WI38 (cell line): Measurements from ENCODE around the gene HSP90AB1.
A peak's percentile ranks its signal among the peaks of the same experiment; 100 is the strongest.

Experiments
- H3K4me3 ChIP-seq: 2 replicates; pipeline ENCODE4 v1.5.1; 2011; ENCODE audit warnings: low read depth, mild to moderate bottlenecking, control low read depth, low read length
- TF ChIP-seq, protein P1 (sequence below): IDR thresholded peaks from 2 replicates; pipeline ENCODE4 v1.5.1; 2012; ENCODE audit warnings: low read depth, mild to moderate bottlenecking, control low read depth, low read length

The HSP90AB1 gene

DNA sequence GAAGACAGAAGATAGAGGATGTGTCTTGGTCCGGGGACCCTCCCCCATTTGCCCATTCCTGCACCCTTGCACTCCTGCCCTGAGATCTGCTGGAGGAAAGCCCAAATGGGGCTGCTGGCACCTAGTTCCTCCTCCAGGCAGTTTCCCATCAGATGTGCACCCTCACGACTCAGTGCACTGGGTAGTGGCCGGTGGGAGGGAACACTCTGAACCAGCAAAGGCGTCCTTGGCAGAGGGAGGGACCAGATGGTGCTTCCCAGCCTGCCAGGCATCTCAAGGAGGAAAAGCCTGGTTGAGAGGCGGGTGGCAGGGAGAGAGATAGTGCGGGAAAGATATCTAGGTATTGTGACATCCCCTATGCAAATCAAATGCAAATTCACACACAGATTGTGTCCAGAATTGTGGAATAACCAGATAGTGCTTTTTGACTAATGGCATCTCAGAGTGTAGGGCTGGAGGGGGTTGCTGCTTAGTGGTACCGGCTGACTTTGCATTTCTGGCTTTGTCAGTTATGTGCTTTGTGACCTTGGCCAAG lies 42.9 kb downstream of the HSP90AB1 start:
- no peak overlapping the region for H3K4me3 ChIP-seq
- TF ChIP-seq, protein P1, sequence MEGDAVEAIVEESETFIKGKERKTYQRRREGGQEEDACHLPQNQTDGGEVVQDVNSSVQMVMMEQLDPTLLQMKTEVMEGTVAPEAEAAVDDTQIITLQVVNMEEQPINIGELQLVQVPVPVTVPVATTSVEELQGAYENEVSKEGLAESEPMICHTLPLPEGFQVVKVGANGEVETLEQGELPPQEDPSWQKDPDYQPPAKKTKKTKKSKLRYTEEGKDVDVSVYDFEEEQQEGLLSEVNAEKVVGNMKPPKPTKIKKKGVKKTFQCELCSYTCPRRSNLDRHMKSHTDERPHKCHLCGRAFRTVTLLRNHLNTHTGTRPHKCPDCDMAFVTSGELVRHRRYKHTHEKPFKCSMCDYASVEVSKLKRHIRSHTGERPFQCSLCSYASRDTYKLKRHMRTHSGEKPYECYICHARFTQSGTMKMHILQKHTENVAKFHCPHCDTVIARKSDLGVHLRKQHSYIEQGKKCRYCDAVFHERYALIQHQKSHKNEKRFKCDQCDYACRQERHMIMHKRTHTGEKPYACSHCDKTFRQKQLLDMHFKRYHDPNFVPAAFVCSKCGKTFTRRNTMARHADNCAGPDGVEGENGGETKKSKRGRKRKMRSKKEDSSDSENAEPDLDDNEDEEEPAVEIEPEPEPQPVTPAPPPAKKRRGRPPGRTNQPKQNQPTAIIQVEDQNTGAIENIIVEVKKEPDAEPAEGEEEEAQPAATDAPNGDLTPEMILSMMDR = no peak

DNA sequence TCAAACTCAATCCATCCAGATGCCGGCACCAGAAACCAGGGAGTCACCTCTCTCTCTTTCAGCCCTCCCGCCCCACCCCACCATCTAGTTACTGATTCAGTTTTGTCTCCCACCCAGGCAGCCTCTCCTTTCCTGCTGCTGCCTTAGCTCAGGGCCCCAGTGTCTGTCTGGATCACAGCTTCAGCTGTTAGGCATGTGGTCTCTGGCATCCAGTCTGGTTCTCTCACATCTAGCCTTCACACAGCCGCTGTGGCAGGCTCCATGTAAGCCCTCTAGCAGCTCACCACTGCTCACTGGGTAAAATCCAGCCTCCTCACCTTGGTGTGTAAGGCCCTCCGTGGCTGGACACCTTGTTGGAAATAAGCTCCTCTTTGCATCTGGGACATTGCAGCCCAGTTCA lies 44.9 kb downstream of the HSP90AB1 start:
- H3K4me3 ChIP-seq = no peak overlapping the region
- TF ChIP-seq, protein P1 = no peak

DNA sequence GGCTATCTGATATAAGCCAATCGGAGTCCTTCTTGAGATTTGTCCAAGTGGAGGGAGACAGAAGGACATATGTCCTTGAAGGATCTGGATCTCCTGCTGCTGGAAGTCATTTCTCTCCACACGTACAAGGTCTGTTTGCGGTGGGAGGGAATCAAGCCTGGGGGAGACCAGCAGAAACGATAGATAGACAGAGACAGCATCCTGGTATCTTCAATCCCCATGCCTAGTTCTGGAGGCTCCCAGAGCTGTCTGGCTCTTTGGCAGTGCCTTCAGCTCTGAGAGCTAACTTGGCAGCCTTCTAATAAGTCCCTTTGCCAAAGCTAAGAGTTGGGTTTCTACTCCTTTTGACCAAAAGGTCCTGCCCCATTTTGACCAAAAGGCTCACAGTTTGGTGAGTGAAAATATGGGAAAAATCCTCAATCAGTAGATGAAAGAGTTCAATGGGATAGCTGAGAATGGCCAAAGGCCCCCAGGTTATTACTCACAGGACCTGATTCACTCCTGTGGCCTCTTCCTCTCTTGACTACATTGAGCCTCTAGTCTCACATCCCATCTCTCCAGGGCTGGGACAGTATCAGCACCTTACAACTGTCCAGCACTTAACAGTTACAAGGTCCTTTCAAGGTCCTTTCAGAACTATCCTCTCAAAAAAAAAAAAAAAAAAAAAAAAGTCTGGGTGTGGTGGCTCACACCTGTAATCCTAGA lies 45.9 kb downstream of the HSP90AB1 start:
- TF ChIP-seq, protein P1 = no peak
- no peak overlapping the region for H3K4me3 ChIP-seq

DNA sequence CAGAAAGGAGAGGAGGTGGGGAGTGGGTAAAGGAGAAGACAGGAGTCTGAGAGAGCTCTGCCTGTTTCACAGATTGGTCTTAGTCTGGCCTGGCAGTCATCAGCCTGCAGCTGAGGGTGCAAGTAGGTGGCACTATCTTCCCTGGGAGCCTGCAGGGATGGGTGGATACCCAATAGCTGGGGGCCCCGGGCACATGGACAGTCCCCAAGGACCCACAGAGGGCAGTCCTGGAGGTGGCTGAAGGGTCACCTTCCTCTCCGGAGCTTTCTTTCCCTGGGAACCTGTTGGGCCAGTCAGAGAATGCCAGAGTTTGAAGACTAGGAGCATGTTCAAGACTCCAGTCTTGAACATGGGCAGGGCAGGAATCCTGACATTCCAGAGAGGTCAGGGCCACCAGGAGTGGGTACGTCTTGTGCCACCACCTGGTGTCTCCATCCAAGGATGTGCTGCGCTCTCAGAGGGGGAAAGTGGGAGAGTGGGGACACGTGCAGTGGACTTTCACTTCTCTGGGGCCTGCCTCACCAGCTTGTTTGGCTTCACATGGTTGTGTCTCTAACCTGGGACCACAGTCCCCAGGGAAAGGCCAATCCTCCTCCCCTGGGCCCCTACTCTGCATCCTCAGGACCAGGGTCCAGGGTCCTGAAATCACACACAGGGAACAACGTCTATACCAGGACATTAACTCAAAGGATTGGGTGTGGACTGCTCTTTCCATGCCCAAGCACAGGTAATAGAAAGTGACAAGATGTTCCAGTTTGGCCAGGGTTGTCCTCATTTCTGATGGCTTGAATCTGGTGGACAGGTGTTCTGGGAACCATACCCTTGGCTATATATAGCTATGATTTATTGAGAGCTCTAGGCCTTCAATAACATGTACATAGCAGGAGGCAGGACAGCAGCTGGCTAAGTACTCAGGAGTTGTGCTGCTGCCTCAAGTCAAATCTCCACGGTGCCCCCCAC lies 48.2 kb downstream of the HSP90AB1 start:
- TF ChIP-seq, protein P1 = no peak
- no peak overlapping the region for H3K4me3 ChIP-seq

DNA sequence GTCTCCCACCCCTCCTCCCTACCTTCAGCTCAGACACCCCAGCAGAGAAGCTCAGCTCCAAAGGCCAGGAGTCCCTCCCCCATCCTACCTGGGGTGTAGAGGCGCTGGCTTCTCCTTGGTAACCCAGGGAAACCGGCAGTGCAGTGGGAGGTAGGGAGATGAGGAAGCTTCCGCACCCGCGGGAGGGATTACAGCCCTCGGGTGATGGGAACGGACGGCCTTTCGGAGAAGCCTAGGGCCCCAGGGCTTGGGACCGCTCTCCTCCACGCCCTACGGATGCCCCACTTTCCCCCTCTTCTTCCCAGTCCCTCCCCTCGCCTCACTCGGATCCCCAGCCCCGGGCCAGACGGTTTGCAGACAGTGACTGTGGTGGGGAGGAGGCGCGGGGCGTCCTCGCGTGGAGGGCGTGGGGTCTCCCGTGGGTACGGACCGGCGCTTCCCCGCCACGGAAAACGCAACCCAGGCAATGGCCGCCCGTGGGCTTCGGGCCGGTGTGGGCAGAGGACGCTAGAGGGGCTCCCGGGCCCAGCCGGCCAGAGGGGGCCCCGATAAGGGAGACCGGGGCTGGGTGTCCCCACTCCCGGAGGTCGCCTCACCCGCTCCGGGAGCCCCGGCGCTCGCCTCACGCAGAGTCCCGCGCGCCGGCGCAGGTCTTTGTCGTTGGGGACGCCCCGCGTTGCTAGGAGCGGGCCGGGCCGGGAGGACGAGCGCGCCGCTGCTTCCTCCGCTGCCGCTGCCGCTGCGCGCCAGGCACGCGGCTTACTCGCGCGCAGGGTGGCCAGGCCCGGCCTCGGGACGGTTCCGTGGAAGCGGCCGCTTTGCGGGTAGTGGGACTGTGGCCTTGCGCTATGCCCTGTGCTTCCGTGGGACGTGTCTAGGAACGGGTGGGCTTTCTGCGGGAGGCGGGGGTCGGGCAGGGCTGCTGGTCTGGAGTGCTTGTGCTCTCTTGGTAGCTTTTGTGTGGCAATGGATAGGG lies 50.5 kb downstream of the HSP90AB1 start:
- peak overlapping the region; percentile 47 for H3K4me3 ChIP-seq
- TF ChIP-seq, protein P1 = no peak

DNA sequence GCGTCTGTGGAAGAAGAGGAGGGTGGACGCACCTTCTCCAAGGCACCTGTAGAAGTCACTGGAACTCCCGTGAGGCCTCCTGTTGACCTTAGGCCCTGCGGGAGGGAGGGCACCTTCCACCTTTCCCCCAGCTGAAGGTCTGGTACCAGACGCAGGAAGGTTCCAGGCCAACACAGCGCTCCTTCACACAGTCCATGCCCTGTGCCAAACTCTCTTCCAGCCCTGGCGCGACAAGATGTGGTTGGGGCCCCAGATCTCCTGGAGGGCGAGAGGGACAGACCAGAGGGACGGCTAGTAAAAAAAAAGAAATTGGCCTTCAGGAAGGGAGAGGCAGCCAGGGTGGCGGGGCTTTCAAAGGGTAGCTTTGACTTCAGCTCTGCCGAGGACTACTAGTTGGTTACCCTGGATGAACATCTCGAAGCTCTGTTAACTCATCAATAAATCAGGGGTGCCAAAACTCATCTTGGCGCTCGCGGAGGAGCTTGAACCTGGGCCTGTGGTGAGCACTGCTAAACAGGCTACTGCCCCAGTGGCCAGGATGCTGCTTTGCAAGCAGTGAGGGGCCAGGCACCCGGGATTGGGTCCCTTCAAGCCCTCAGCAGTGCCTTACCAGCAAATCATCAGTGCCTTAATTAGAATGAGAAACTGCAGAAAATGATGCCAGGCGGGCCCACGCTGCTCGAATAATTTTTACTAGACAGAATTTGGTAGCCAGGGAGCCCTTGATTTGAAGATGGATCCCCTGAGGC lies 51.3 kb downstream of the HSP90AB1 start:
- TF ChIP-seq, protein P1 = no peak
- no peak overlapping the region for H3K4me3 ChIP-seq
